Measurements from ENCODE around the gene EDA.

Gene EDA

DNA sequence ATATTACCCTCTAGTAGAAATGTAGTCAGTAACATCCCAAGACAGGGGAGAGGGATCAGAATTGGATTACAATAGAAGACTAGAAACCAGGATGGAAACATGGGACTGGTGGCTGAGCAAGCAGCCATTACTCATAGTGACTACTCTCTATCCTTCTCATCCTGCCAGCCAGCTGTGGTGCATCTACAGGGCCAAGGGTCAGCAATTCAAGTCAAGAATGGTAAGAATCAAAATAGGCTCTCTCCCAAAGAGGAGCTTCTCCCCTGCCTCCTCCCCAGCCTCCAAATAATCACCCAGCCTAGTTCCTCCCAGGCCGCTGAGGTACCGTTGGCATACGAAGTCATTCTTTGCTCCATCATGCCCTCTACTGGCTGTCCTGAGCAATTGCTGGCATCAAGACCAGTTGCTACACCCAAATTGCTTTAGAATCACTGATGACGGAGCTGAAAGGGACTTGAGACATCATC is 414.4 kb downstream of the EDA start:
- peak; percentile 49 for DNase-seq

DNA sequence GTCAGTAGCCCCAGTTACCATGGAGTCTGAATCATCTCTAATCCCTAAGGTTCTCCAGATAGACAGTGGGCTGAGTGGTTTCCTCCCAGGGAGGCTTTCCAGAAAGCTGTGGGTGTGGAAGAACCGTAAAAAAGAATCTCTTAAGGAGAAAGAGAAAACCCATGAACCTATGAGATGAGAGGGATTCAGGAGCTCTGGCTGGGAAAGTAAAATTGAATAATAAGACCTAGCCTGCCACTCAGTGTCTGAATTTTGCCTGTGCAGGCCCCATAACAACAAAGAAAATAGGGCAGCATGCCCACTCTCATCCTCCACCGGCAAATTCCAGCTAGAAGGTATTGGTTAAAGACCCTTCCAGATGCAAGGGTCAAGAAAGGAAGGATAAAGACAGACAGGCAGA is 416.9 kb downstream of the EDA start:
- no peak for DNase-seq

DNA sequence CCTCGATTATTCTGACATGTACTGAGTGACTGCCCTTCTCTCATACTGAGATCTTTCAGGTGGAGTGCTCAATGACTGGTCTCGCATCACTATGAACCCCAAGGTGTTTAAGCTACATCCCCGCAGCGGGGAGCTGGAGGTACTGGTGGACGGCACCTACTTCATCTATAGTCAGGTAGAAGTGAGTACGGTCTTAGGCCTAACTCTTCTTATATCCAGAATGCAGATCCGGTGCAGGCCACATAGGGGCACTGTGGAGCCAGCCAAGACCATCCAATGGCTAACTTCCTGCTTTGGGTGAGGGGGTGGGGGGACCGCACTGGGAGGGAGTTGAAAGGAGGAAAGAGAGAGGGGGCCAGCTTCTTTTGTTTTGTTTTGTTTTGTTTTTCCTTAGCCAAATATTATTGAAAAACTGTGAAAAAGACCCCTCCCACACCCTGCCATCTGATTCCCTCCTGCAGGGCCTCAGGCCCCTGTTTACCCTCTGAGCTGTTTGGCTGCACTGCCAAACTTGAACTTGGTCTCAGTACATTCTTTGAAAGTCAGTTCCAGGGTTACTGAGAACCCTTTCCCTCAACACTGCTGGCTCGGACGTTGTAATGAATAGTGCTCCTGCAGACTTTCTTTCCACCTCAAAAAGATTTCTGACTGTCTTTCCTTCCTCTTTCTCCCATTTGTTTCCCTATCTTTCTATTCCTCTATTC is 417.6 kb downstream of the EDA start:
- peak; percentile 21 for DNase-seq

DNA sequence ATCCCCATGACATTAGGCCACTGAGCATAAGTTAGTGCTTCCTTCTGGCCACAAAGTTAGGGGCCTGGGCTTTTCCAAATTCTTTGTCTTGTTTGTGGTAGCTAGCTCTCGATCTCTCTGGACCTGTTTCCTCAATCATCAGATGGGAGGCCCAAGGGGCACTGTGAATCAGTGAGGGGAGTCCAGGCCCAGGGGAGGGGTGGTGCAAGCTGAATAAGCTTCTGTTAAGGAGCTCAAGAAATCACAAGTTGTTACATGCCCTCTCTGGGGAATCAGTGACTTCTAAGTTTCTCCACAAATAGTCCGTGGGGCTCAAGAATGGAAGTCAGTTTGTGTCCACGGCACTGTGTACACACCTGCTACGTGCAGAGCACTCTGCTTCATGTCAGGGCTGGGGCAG is 418.7 kb downstream of the EDA start:
- DNase-seq, result no peak

DNA sequence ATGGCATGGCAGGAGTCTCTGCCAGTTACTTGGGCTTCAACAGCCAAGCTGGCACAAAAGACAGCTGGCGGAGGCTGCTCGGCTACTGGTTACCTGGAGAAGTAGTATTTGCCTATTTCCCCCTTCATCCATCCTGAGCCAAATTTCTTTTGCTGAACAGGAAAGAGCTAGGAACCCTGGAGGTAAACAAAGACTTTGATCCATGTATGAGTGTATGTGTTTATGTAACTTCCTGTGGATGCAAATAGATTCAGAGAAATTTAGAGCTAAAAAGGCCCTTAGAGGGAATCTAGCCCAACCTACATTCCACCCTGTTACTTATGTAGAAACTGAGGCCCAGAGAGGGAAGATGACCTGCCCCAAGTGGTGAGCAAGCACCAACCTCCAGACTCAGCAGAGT is 422.6 kb downstream of the EDA start:
- no peak for DNase-seq

DNA sequence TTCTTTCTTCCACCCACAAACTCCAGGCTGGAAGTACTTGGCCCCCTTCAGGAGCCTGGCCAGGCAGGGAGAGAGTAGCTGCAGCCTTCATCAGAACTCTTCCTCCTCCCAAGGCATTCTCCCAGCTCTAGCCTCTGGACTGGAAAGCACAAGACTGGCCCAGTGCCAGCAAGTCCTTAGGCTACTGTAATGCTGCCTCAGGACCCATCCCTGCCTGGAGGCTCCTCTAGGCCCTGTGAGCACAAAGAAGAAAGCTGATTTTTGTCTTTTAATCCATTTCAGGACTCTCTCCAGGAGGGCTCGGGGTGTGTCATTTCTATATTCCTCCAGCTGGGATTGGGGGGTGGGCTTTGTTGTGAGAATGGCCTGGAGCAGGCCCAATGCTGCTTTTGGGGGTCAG is 423.0 kb downstream of the EDA start:
- DNase-seq, result no peak

DNA sequence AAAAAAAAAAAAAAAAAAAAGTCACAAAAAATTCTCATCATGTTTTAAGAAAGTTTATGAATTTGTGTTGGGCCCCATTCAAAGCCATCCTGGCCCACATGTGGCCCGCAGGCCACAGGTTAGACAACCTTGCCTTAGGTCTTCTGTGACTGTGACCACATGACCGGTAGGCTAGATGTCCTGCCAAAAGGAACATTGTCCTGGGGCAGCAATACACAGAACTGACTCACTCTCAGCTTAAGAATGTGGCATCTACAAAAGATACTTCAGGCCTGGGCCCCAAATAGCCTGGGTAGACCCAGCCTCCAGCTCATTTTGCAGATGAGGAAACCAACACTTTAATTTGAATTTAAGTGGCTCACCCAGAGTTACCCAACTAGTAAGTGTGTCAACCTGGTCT is 423.8 kb downstream of the EDA start:
- DNase-seq, result no peak

DNA sequence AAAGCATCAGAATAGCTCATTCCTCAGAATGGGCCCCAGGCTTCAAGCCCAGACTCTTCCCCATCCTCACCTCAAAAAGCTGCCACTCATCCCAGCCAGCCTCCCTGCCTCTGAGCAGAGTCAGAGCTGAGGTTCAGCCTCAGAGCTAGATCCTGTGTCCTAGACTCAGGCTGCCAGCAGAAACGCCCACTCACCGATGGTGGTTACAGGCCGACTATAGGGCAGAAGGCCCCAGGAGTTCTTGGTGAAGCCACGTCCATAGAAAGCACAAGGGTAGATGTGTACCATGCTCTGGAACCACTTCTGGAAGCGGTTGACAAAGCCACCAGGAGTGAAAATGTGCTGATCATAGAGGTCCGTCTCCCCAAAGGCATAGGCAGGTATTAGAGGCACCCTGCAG is 426.1 kb downstream of the EDA start:
- DNase-seq, result no peak

DNA sequence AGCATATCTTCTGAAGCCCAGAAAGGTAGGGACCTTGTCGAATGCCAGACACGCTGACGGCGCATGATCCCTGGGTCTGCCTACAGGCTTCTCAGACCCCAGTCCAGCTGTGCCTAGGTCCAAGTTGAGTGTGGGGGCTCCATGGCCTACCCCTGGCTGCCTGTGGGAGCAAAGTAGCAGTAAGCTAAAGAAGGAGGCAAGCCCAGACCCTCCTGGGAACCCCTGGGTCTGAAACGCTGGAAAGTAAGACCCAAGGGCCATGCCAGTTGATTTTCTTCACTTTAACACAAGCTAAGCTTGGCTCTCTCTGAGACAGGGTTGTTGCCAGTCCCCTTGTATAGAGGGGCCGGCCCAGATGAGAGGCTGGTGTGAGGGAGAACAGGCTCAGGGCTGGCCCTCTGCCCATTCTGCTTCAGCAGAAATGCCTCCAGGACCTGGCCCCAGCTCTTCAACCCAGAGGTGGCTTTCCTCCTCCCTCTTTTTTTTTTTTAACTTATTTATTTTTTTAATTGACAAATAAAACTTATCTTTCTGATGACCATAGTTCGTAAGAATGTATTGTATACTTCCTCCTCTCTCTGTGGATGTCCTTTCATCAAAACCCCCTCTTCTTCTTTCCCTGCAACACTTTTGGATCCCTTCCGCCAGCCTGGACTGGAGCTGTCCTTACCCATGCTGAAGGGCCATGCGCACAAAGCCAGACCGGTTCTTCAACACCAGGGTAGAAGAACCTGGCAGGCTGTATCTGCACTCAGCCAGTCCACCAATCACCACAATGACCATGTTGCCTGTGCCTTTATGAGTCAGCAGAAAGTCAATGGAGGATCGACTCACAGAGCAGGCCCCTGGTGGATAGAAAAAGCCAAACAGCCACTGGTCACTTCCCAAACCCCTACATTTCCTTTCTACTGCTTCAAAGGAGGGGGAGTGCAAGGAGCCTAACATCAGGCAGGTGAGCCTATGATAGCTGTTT is 426.8 kb downstream of the EDA start:
- no peak for DNase-seq

DNA sequence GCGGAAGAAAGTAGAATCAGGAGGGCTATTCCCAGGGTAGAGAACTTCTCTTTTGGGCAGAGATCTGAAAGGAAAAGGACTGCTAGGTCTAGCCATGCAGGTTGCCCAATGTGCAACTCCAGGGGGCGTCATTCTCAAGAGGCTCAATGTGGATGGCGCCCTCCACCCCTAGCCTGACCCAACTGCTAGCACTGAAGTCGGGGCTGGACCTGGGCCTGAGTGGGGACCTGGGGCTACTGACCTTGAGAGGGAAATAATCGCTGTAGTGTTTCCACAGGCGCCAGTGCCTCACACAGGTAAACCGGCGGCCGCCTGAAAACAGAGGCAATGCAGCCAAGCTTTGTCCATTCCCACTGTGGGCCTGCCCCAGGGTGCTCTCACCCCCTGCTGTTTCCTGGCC is 427.8 kb downstream of the EDA start:
- no peak for DNase-seq

DNA sequence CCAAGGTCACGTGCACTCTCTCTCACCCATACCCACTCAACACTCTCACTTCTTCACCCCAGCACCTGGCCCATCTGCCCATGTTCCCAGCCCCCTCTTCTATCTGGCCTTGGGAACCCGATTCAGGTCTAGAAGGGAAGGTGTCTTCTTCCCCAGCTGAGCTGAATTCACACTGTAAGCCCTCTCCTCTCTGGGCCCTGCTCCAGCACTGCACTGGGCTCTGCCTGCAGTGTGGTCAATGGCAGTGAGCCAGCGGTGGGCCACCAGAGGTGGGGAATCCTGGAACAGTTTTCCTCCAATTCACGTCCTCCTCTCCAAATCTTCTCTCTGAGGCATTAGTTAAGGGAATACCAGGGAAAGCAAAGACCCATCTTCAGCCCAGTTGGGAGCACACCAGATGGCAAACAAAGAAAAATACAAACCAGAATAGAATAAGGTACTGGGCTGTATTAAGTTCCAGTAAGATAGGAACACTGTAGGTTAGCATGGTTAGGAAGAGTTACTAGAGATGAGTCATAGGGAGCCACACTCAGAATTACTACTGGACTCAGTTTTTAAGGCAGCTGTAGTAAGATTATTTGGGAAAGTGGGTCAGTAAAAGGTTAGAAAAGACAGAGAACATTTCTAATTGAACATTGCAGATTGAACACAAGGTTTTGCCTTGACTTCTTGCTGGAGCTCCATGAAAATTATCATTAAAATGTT is 428.8 kb downstream of the EDA start:
- no peak for DNase-seq

DNA sequence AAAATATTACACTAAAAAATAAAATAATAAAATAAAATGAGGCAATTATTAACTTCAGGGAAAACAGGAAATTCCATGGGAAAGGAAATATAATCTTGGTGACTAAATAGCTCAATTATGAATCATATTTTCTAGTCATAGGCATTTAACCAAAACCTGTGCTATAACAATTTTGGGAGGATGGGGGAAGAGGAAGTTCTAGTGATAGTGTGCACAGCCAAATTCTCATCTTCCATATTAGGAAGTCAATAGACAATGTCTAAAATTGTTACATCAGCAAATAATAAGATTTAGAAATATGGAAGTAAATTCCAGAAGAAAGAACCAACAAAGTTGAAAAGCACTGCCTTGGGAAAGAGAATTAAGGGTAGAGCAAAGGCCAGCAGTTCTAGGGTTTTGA is 431.1 kb downstream of the EDA start:
- no peak for DNase-seq

DNA sequence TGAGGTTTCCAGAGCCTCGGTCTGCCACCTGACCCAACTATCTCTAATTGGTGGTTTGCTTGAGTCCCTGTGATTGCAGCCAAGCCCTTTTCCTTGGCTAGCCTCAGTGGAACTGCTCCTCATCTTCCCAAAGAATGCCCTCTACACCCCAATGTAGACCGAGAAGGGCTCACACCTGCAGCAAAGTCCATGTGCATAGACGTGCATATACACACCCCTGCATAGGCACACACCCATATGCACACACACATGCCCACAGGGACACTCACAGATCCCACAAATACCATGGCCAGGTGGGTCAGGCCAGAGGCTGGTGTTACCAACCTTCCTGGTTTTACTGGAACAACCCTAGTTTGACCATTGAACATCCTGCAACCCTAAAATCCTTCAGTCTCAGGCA is 433.5 kb downstream of the EDA start:
- no peak for DNase-seq

DNA sequence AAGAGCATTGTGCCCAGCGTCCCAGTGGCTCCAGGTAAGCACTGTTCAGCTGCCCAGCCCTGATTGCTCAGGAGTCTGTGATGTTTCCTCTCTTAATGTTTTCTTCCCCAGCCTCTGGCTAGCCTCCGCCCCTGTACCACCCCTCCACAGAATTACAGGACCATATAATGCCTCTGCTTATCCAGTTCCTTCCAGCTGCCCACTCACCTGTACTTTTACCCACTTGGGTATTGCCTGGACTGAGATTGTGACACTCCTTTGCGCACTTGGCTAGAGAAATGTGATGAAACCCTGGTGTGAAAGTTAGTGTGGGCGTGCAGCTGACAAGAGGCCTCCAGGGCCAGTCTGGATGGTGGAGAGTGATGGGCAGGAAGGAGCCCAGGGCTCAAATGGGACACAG is 434.0 kb downstream of the EDA start, which contains the start of gene AWAT2:
Gene AWAT2, minus strand, starts transcription at position 14 of the 400 bp plus-strand sequence. Its CDS starts 6 bp downstream, at position 8.
- no peak for DNase-seq

DNA sequence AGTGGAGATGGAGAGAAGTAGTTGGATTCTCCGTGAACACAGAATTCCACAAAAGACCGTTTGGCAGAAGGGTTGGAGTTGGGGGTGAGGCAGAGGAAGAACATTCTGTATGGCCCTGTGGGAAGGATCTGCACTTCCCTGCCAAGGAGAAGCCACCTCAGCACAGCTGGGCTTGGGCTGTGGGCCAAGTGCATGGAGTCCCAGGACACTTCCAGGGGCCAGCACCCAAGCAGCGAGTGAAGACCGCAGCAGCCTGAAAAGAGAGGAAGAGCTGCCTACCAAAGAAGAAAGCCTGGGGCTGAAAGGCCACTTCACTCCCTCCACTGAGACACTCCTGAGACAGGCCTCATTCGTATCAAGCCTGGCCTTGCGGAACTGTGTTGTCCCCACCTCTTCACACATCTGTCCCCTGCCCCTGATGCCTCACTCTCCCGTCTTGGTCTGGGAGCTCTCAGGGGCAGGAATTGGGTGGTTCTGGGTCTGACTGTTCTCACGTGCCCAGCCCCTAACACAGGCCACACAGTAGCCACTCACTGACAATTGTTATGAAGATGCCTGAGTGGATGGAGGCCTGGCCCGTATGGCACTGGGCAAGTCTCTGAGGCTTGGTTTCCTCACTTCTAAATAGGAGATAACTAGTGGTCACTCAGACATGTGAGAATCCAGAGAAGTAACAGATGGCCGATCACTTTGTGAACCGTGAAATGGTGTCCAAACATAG is 437.1 kb downstream of the EDA start:
- no peak for DNase-seq

DNA sequence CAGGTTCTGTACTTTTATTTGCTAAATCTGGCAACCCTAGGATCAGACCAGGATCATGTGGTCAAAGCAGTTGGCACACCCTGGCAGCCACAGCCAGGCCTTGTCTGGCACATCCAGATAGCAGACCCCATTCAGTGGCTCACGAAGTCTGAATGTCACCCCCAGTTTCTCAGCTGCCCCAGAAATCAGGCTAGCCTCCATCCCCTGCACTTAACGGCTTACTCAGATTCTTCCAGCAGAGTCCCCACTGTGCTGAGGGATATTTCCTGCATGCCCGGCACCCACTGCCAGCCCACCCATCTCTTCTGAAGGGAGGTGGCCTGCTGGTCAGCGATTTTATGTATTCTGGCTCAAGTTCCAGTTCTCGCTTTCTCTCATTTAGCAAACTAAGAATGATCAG is 438.5 kb downstream of the EDA start:
- no peak for DNase-seq

DNA sequence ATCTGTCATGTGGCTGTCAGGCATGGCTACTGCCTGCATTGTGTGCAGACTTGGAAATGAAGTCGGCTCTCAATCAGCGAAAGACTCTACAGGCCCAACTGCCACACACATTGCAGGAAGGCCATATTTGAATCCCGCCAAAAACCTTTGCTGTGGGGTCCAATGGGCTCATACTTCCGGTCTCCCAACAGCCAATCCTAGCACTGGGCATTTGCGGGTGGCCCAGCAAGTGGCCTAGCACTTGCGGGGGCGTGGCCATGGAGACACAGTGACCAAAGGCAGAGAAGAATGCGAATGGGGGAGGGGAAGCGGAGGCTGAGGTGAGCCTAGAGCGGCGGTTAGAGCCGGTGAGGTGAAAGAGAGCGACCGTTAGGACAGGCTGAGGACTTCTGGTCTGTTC is 446.2 kb downstream of the EDA start, which contains the start of gene OTUD6A:
Gene OTUD6A, plus strand, starts transcription at position 382 of the 400 bp plus-strand sequence. CDS start 68 bp downstream, outside the sequence.
- DNase-seq, result no peak

DNA sequence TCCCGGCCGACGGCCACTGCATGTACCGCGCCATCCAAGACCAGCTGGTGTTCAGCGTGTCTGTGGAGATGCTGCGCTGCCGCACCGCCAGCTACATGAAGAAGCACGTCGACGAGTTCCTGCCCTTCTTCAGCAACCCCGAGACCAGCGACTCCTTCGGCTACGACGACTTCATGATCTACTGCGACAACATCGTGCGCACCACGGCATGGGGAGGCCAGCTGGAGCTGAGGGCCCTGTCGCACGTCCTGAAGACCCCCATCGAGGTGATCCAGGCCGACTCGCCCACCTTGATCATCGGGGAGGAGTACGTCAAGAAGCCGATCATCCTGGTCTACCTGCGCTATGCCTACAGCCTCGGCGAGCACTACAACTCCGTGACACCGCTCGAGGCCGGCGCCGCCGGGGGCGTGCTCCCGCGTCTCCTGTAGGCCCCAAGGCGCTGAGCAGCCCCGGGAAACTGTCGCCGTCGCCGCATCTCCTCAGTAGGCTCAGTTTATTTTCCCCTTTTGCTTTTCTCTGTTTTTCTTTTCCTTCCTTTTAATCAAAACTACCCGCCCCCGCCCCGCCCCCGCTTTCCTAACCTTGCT is 447.1 kb downstream of the EDA start:
- DNase-seq, result no peak

DNA sequence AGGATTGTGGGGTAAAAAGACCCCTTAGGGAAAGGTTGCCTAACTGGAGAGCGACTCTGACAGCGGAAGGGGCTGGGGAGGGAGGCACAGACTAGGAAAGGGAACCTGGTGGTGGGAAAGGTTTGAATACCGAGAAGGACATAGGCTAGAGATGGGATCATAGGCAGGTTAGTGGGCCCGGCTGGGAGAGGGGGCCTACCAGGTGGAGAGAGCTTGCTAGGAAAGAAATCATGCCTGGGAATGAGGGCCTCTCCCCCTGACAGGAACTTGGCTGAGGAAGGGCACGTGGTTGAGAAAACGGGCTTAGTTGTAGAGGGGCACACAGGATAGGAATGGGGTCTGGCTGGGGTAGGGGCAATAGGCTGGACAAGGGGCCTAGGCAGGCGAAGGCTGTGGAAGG is 450.7 kb downstream of the EDA start:
- no peak for DNase-seq

DNA sequence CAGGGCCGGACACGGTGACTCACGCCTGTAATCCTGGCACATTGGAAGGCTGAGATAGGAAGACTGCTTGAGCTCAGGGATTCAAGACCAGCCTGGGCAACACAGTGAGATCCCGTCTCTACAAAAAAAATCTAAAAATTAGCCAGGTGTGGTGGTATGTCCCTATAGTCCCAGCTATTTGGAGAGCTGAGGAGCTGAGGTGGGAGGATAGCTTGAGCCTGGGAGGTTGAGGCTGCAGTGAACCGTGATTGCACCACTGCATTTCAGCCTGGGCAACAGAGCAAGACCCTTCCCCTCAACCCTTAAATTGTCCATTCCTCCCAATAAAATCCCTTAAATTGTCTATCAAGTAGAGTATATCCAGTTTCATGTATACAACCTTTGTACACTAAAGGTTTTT is 463.4 kb downstream of the EDA start:
- DNase-seq, result no peak

DNA sequence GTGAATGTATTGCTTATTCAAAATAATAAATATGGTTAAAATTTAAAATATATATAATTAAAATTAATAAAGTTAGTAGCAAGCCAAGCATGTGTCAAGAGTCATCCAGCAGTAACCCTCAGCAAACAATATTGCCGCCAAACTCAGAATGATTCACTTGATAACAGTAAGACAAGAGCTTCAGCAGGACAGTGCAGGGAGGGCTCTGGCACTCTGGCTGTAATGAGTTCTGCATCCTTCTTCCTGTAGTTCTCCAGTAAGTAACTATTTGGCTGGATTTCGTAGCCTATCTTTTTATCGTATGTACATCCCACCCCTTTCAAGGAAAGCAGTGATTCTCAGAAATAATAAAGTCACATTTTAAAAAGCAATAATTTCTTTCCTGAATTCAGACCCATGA is 464.0 kb downstream of the EDA start:
- no peak for DNase-seq

DNA sequence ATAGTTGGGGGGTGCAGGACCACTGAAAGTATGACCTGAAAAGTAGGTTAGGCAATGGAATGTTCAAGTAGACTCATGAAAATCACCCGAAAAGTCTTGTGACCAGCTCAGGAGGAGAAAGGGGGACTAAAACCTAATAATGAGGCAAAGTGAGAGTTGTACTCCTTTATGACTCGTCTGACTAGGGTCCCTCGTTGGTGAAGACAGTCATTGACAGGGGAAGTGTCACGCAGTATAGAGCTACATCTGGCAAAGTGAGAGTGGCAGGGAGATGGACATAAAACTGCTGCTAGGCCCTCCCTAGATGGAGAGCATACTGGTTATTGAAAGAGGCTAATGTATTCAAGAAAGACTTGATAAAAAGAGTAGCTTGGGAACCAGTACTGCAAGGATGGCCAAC is 466.8 kb downstream of the EDA start:
- no peak for DNase-seq

Measured in CD4-positive, alpha-beta T cell treated with Interleukin-17A for 4 hours (primary cell).